ENCODE results near the gene OR5H1.
"Not testable (repeated sequence)": the region's sequence is repeated elsewhere in the genome, so short reads cannot be mapped to it uniquely, and the experiment has no call there.

The OR5H1 gene

DNA sequence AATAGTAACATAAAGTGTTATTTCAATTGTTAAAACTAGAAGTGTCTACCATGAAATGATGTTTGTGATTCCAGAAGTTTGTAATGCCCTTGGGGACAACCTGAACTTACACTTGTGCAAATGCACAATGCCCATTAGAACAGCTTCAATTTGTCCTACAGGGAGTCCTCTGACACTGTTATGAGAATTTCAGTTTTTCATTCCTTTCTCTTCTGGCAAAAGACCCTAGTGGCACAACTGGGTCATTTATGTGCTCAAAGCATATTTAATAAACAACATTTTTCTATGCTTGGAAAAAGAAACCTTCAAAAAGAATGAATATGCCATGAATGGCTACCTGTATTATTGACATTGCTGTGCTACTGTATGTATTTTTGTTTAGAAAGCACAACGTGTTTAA, at the start of gene OR5H1:
OR5H1 (plus strand) TSS at position 301 of the 400 bp plus-strand sequence. CDS start 1,977 bp downstream, outside the sequence.
- DNase-seq, result no peak

- no peak for DNase-seq
Observed at GRCh38 chr3:98086873-98087272, 43.6 kb upstream of the OR5H1 start, which contains the start of gene OR5AC2. TSS of gene OR5AC2 (plus strand) at chr3:98087173. CDS start at chr3:98087173, 0 bp downstream.

- no peak for DNase-seq
Observed at GRCh38 chr3:98095882-98096281, 34.6 kb upstream of the OR5H1 start.

DNA sequence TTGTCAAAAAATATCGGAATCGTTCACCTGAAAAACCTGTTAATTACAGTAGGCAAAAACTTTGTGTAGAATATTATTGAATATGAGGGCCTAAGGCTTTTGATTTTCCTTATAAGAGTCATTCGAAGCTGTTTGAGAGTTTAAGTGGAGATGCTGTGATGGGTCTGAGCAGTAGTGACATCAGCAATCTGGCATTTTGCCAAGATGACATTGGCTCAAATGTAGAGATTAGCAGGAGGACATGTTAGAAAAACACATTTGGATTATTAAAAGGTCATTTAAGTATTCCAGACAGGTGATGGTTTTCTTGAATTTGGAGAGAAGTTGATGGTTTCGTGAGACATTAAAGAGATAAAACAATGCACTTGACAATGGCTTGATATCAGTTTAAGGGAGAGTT, 30.7 kb upstream of the OR5H1 start:
- no peak for DNase-seq

GRCh38 chr3:98108162-98108561, 22.4 kb upstream of the OR5H1 start:
- DNase-seq, result no peak

DNA sequence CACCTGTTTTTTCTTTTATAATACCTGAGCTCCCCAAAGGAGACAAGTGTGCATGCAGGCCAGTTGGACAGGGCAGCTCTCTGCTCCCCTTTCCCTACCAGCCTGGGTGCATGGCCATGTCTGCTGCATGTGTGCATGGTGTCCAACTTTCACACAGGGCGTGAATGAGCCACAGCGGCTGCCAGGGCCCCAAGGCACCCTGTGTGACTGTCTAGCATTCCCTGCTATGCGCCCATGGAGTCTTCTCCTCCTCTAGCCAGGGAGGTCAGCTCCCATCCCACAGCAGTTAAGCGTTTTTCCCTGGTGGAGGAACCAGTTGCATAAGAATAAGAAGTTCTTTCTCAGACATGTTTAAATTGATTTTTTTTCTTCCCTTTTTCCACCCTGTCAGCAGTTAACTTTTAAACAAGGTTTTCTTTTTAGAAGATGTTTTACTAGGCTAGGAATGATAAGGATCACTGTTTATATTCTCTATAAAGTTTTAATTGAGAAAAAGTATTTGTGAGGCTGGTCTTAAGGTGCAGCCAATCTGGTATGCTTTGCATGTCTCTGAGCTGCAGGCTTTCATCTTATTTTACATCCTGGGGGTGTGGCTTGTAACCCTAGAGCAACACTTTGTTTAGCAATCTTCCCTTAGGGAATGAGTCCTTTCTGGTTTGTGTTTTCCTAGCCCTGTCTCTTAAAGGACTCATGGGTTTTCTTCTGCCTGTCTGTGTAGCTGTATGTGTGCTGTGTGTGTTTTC, 20.5 kb upstream of the OR5H1 start:
- DNase-seq, result no peak

GRCh38 chr3:98110550-98110908, 20.0 kb upstream of the OR5H1 start:
- DNase-seq, result no peak

GRCh38 chr3:98114264-98114663, 16.3 kb upstream of the OR5H1 start:
- DNase-seq, result no peak

DNA sequence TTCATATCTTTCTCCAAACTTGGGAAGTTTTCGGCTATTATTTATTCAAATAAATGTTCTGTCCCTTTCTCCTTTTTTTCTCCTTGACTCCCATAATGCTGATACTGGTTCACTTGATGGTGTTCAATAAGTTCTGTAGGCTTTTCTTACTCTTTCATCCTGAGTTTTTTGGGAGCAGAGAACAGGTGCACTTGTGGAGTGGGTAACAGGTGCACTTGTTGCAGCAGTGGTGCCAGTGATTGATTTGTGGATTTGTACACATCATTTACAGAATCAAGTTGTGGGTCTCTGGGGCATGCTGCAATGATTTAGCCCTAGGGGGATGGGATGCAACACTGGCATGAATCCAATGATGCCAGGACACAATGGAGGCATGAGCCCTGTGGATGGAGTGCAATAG, 14.8 kb upstream of the OR5H1 start:
- no peak for DNase-seq

GRCh38 chr3:98136631-98137030, 6.1 kb downstream of the OR5H1 start:
- DNase-seq, result no peak

- not testable (repeated sequence) for DNase-seq
Observed at GRCh38 chr3:98137826-98138557, 7.5 kb downstream of the OR5H1 start.

GRCh38 chr3:98140531-98140930, 10.0 kb downstream of the OR5H1 start:
- no peak for DNase-seq

DNA sequence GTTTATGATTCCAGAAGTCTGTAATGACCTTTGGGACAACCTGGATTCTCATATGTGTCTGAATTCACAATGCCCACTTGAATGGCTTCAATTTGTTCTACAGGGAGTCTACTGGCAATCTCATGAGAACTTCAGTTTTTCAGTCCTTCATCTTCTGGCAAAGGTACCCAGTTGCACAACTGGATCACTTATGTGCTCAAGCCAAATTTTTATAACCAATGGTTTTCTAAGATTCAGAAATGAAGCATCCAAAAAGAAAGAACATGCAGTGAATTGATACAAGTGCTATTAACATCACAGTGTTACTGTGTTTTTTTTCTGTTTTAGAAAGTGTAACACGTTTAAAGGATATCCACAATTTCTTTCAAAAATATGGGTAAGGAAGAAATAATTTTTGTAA, 16.7 kb downstream of the OR5H1 start, which contains the start of gene OR5H14:
OR5H14 (plus strand) TSS at position 301 of the 400 bp plus-strand sequence. CDS start 1,907 bp downstream, outside the sequence.
- no peak for DNase-seq

DNA sequence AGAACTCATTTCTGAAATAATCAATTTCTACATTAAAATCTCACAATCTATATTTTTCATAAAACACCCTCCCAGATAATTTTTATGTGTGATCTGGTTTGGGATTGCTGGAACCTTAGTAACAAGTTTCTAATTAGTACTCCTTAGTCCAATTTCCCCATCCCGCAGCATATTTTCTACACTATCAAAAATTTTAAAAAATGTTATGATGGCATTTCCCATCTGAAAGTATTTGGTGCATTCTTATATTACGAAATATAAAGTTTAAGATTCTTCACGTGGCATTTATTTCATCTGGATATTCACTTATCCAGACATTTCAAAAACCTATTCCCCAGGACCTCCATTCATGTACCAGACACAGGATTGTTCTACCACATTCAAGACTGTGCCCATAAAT, 18.2 kb downstream of the OR5H1 start:
- no peak for DNase-seq

DNA sequence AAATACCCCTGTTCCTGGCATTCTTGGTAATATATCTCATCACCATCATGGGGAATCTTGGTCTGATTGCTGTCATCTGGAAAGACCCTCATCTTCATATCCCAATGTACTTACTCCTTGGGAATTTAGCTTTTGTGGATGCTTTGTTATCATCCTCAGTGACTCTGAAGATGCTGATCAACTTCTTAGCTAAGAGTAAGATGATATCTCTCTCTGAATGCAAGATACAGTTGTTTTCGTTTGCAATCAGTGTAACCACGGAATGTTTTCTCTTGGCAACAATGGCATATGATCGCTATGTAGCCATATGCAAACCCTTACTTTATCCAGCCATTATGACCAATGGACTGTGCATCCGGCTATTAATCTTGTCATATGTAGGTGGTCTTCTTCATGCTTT, 18.9 kb downstream of the OR5H1 start:
- not testable (repeated sequence) for DNase-seq

GRCh38 chr3:98151241-98151640, 20.7 kb downstream of the OR5H1 start:
- DNase-seq, result no peak

- no peak for DNase-seq
Observed at GRCh38 chr3:98166396-98166795, 35.9 kb downstream of the OR5H1 start, which contains the start of gene OR5H15. TSS of gene OR5H15 (plus strand) at chr3:98166696. CDS start at chr3:98168700, 2,004 bp downstream.

GRCh38 chr3:98171071-98171470, 40.5 kb downstream of the OR5H1 start:
- no peak for DNase-seq

DNA sequence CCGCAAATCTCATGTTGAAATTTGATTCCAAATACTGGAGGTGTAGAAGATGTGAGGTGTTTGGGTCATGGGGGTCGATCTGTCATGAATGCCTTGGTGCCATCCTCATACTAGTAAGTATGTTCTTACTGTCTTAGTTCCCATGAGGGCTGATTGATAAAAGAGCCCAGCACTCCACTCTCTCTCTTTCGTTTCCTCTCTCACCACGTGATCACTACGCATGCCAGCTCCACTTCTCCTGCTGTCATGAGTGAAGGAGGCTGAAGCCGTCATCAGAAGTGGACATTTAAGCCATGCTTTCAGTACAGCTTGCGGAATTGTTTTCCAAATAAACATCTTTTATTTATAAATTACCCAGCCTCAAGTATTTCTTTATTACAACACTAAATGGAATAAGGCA, 42.1 kb downstream of the OR5H1 start:
- no peak for DNase-seq

- DNase-seq, result no peak
Observed at GRCh38 chr3:98180319-98180890, 49.9 kb downstream of the OR5H1 start.

- DNase-seq, result no peak
Observed at GRCh38 chr3:98182196-98182595, 51.7 kb downstream of the OR5H1 start.

- DNase-seq, result no peak
Observed at GRCh38 chr3:98185180-98185579, 54.7 kb downstream of the OR5H1 start.

Measured in AML-193 (cell line).